ENCODE results near the gene SMYD3.
"Not testable (repeated sequence)": the region's sequence is repeated elsewhere in the genome, so short reads cannot be mapped to it uniquely, and the experiment has no call there.

SMYD3 gene

GRCh38 chr1:245971076-245971710, 535.9 kb downstream of the SMYD3 start:
- DNase-seq: not testable (repeated sequence)

- no peak for DNase-seq
Measured at GRCh38 chr1:245969283-245969682, 537.8 kb downstream of the SMYD3 start.

- DNase-seq: no peak
Measured at GRCh38 chr1:245968775-245969174, 538.3 kb downstream of the SMYD3 start.

GRCh38 chr1:245965398-245965797, 541.7 kb downstream of the SMYD3 start:
- no peak for DNase-seq

- no peak for DNase-seq
Measured at GRCh38 chr1:245963649-245964048, 543.4 kb downstream of the SMYD3 start.

- DNase-seq: no peak
Measured at GRCh38 chr1:245962453-245962852, 544.6 kb downstream of the SMYD3 start.

GRCh38 chr1:245961137-245961540, 545.9 kb downstream of the SMYD3 start:
- no peak for DNase-seq

- no peak for DNase-seq
Measured at GRCh38 chr1:245960171-245960570, 546.9 kb downstream of the SMYD3 start.

- DNase-seq: no peak
Measured at GRCh38 chr1:245958016-245958415, 549.1 kb downstream of the SMYD3 start.

GRCh38 chr1:245957427-245957826, 549.7 kb downstream of the SMYD3 start:
- DNase-seq: no peak

GRCh38 chr1:245956225-245956624, 550.9 kb downstream of the SMYD3 start:
- DNase-seq: no peak

GRCh38 chr1:245953876-245954660, 553.0 kb downstream of the SMYD3 start:
- DNase-seq: no peak

- no peak for DNase-seq
Measured at GRCh38 chr1:245952383-245953026, 554.6 kb downstream of the SMYD3 start.

GRCh38 chr1:245948786-245949185, 558.3 kb downstream of the SMYD3 start:
- DNase-seq: no peak

GRCh38 chr1:245946905-245947304, 560.2 kb downstream of the SMYD3 start:
- no peak for DNase-seq

GRCh38 chr1:245945136-245945535, 561.9 kb downstream of the SMYD3 start:
- not testable (repeated sequence) for DNase-seq

GRCh38 chr1:245942856-245943255, 564.2 kb downstream of the SMYD3 start:
- no peak for DNase-seq

GRCh38 chr1:245941771-245942170, 565.3 kb downstream of the SMYD3 start:
- not testable (repeated sequence) for DNase-seq

- no peak for DNase-seq
Measured at GRCh38 chr1:245939756-245940345, 567.2 kb downstream of the SMYD3 start.

GRCh38 chr1:245938046-245938435, 569.0 kb downstream of the SMYD3 start:
- no peak for DNase-seq

- DNase-seq: no peak
Measured at GRCh38 chr1:245937316-245938045, 569.6 kb downstream of the SMYD3 start.

- DNase-seq: no peak
Measured at GRCh38 chr1:245934409-245934808, 572.7 kb downstream of the SMYD3 start.

All from GOT3 (cell line).